CD4-positive, alpha-beta T cell (primary cell): ENCODE data around the gene RGMA. TPM values are rescaled to one million over a fixed set of nuclear protein-coding genes. Genes with fewer than 3 reads are reported as not detected.

Experiments
- ATAC-seq: fragments of 200-7000 bp; cut with Tn5 transposase; one replicate; pipeline ENCODE4 v1.10.0; 2022; ENCODE audit warnings: mild to moderate bottlenecking; ENCODE audit not compliant: poor library complexity
- CTCF ChIA-PET: fragments of 350-600 bp; sonication (Branson Sonifier 250); formaldehyde crosslinking; loops from one replicate; lab custom pipeline; 2021; ENCODE audit warnings: antibody characterized with exemption, inconsistent platforms; lab: Charles Lee
- POLR2A ChIA-PET: fragments of 350-600 bp; sonication (Branson Sonifier 250); formaldehyde crosslinking; loops from one replicate; lab custom pipeline; 2021; ENCODE audit warnings: antibody characterized with exemption, inconsistent platforms; lab: Charles Lee
- DNase-seq, 14 experiments: peaks; one replicate each; pipeline ENCODE4 v3.0.0-alpha.2; 2013 to 2020; ENCODE audit warnings: mixed read lengths in 2 of 14
- H3K27ac ChIP-seq, 2 donors: one replicate each; pipeline versions ENCODE4 v1.5.1 to v1.7.0; 2013; ENCODE audit warnings: low read length in 2 of 2, low read depth in 1 of 2, mild to moderate bottlenecking in 1 of 2
- H3K27me3 ChIP-seq, 2 experiments: 1 replicate in 1 of 2; 2 replicates in 1 of 2; pipeline versions ENCODE4 v1.6.1 to v1.7.0; 2013; ENCODE audit warnings: low read length in 2 of 2, control low read depth in 1 of 2, mild to moderate bottlenecking in 1 of 2, moderate library complexity in 1 of 2; ENCODE audit not compliant: insufficient read depth in 2 of 2, control insufficient read depth in 1 of 2
- H3K36me3 ChIP-seq: one replicate; pipeline ENCODE4 v1.6.1; 2013; ENCODE audit warnings: low read length, control low read depth; ENCODE audit not compliant: insufficient read depth
- H3K4me1 ChIP-seq: one replicate; pipeline ENCODE4 v1.6.1; 2013; ENCODE audit warnings: low read length, control low read depth; ENCODE audit not compliant: insufficient read depth
- H3K4me3 ChIP-seq: one replicate; pipeline ENCODE4 v1.5.1; 2013; ENCODE audit warnings: mild to moderate bottlenecking, low read length, moderate library complexity
- H3K9me3 ChIP-seq, 2 experiments: 1 replicate in 1 of 2; 2 replicates in 1 of 2; pipeline versions ENCODE4 v1.6.1 to v1.7.0; 2013; ENCODE audit warnings: low read length in 2 of 2, mild to moderate bottlenecking in 2 of 2, control low read depth in 1 of 2, moderate library complexity in 1 of 2; ENCODE audit not compliant: control insufficient read depth in 1 of 2, insufficient read depth in 1 of 2
- H3K27ac Mint-ChIP-seq: one replicate; pipeline ENCODE4 v1.8.0; 2020; ENCODE audit warnings: mixed read lengths
- H3K27me3 Mint-ChIP-seq: one replicate; pipeline ENCODE4 v1.8.0; 2021; ENCODE audit warnings: mixed read lengths
- H3K36me3 Mint-ChIP-seq: one replicate; pipeline ENCODE4 v1.8.0; 2021; ENCODE audit warnings: low read depth, mixed read lengths
- H3K4me1 Mint-ChIP-seq: one replicate; pipeline ENCODE4 v1.8.0; 2021; ENCODE audit warnings: low read depth, mixed read lengths
- H3K4me3 Mint-ChIP-seq: one replicate; pipeline ENCODE4 v1.8.0; 2020; ENCODE audit warnings: mild to moderate bottlenecking, mixed read lengths
- H3K9me3 Mint-ChIP-seq: one replicate; pipeline ENCODE4 v1.8.0; 2020; ENCODE audit warnings: mixed read lengths
- intact Hi-C, 2 experiments: fragments of 100-400 bp; cut with DNase I in 1 of 2; cut with micrococcal nuclease in 1 of 2; formaldehyde crosslinking; loops; one replicate each; pipeline versions ENCODE4 v1.15.1 to v1.9.0; 2023 to 2025; cut with DNase I, micrococcal nuclease
- total RNA-seq, 174 experiments: library from RNA in 2 of 174; stranded (reverse) in 2 of 174; gene quantifications; one replicate each; pipeline ENCODE4 v1.2.3 and lab custom pipeline; 2021 to 2026
- TF ChIP-seq, protein P1 (sequence below): fragments of 200-600 bp; IDR thresholded peaks from one replicate; pipeline ENCODE4 v1.8.0; 2022; ENCODE audit warnings: antibody characterized with exemption, mild to moderate bottlenecking

Gene RGMA
- total RNA-seq, 2 experiments from 2014 or later = not detected

DNA sequence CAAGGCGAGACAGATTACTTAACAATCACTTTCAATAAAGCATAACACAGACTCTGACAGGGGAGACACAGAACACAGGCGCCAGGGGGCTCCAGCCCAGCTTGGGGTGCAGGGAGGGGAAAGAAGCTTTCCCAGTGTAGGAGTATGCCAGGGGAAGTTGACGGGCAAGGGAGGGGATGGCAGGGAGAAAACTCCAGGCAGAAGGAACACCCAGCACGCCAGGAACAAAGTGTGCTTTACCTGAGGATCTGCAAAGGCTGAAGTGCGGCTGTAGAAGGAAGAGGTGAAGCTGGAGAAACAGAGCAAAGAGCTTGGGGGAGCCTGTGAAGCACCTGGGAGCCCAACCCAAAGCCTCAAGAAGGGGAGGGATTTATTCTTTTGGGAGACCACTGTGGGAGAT is 12.1 kb downstream of the RGMA start:
- H3K27ac Mint-ChIP-seq = no peak overlapping the region
- peaks cover 0 to 5% of the 10 kb centered on the region in 2 experiments for H3K9me3 ChIP-seq
- H3K36me3 ChIP-seq = no peaks in the 10 kb centered on the region
- H3K27ac ChIP-seq = no peak overlapping the region
- H3K4me3 Mint-ChIP-seq = no peak overlapping the region
- peaks cover 26 to 44% of the 10 kb centered on the region in 2 experiments for H3K27me3 ChIP-seq
- POLR2A ChIA-PET = no interaction called here
- H3K36me3 Mint-ChIP-seq = no peaks in the 10 kb centered on the region
- no peak overlapping the region for H3K4me3 ChIP-seq
- ATAC-seq (no peak), DNase-seq (no peak)
- CTCF ChIA-PET = interaction anchor here (1.4 kb wide), 1 partner anchor 11 kb away, joined by 4 read pairs; no protein-coding TSS in a partner anchor
- H3K4me1 ChIP-seq = peaks cover 15% of the 10 kb centered on the region
- H3K4me1 Mint-ChIP-seq = peaks cover 3% of the 10 kb centered on the region
- peaks cover 75% of the 10 kb centered on the region for H3K27me3 Mint-ChIP-seq
- no peaks in the 10 kb centered on the region for H3K9me3 Mint-ChIP-seq
- intact Hi-C loops = no loop called here
- TF ChIP-seq, protein P1, sequence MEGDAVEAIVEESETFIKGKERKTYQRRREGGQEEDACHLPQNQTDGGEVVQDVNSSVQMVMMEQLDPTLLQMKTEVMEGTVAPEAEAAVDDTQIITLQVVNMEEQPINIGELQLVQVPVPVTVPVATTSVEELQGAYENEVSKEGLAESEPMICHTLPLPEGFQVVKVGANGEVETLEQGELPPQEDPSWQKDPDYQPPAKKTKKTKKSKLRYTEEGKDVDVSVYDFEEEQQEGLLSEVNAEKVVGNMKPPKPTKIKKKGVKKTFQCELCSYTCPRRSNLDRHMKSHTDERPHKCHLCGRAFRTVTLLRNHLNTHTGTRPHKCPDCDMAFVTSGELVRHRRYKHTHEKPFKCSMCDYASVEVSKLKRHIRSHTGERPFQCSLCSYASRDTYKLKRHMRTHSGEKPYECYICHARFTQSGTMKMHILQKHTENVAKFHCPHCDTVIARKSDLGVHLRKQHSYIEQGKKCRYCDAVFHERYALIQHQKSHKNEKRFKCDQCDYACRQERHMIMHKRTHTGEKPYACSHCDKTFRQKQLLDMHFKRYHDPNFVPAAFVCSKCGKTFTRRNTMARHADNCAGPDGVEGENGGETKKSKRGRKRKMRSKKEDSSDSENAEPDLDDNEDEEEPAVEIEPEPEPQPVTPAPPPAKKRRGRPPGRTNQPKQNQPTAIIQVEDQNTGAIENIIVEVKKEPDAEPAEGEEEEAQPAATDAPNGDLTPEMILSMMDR = no peak

DNA sequence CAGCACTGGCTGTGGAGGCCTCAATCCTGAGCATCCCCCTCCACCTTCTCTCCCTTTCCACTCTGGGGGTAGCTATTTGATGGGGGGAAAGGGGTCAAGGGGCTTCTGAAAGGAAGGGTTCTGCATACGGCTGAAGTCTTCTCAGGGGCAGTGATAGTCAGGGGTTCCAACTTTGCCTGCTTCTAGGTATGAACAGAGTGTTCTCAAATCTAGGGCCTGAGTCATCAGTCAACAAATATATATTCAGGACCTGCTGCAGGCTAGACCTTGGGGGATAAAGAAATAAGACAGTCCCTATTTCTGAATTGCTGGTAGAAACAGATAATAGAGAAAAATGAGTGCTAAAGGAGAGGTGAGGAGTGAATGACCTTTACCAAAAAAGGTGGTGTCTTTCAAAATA is 12.8 kb downstream of the RGMA start:
- intact Hi-C loops = no loop called here
- DNase-seq (no peak), ATAC-seq (no peak)
- no peak overlapping the region for H3K27ac Mint-ChIP-seq
- no peaks in the 10 kb centered on the region for H3K36me3 ChIP-seq
- H3K4me3 ChIP-seq = no peak overlapping the region
- ChIA-PET POLR2A (no interaction called here), CTCF (no interaction called here)
- no peaks in the 10 kb centered on the region for H3K36me3 Mint-ChIP-seq
- peaks cover 32 to 50% of the 10 kb centered on the region in 2 experiments for H3K27me3 ChIP-seq
- no peaks in the 10 kb centered on the region for H3K9me3 Mint-ChIP-seq
- peaks cover 0 to 10% of the 10 kb centered on the region in 2 experiments for H3K9me3 ChIP-seq
- peaks cover 5% of the 10 kb centered on the region for H3K4me1 Mint-ChIP-seq
- H3K27me3 Mint-ChIP-seq = peaks cover 75% of the 10 kb centered on the region
- TF ChIP-seq, protein P1 = no peak
- H3K4me3 Mint-ChIP-seq = no peak overlapping the region
- H3K27ac ChIP-seq = no peak overlapping the region
- H3K4me1 ChIP-seq = peaks cover 15% of the 10 kb centered on the region

- ChIA-PET POLR2A (no interaction called here), CTCF (no interaction called here)
- ATAC-seq (no peak), DNase-seq (no peak)
- Mint-ChIP-seq H3K27ac (no peak overlapping the region), H3K4me3 (no peak overlapping the region), H3K9me3 (no peaks in the 10 kb centered on the region), H3K4me1 (peaks cover 5% of the 10 kb centered on the region), H3K27me3 (peaks cover 76% of the 10 kb centered on the region), H3K36me3 (no peaks in the 10 kb centered on the region)
- Histone ChIP-seq H3K27ac (no peak overlapping the region), H3K9me3 (peaks cover 0 to 10% of the 10 kb centered on the region in 2 experiments), H3K4me1 (peaks cover 15% of the 10 kb centered on the region), H3K4me3 (no peak overlapping the region), H3K27me3 (peaks cover 43 to 59% of the 10 kb centered on the region in 2 experiments), H3K36me3 (no peaks in the 10 kb centered on the region)
- TF ChIP-seq, protein P1 = no peak
- intact Hi-C loops = no loop called here
Observed at GRCh38 chr15:93074599-93074998, 14.4 kb downstream of the RGMA start.
